ENCODE data around the gene TSEN2.

DNA sequence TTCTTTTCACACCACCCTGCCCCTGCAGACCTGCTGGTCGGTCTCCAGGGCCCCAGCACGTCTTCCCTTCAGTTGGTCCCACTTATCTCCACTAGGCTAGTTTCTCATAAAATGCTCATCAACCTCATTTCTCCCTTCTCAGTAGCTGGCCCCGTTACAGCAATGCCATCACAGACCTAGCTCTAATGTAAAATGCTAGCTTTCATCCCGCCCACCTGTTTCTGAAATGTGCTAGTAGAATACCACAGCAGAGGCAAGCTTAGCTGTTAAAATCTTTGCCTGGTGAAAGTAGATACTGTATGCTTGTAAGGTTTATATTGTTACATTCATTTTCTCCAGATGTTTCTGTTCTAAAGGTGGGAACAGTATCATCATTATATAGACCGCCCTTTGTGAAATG is 47.9 kb downstream of the TSEN2 start:
- TF ChIP-seq, protein P1, sequence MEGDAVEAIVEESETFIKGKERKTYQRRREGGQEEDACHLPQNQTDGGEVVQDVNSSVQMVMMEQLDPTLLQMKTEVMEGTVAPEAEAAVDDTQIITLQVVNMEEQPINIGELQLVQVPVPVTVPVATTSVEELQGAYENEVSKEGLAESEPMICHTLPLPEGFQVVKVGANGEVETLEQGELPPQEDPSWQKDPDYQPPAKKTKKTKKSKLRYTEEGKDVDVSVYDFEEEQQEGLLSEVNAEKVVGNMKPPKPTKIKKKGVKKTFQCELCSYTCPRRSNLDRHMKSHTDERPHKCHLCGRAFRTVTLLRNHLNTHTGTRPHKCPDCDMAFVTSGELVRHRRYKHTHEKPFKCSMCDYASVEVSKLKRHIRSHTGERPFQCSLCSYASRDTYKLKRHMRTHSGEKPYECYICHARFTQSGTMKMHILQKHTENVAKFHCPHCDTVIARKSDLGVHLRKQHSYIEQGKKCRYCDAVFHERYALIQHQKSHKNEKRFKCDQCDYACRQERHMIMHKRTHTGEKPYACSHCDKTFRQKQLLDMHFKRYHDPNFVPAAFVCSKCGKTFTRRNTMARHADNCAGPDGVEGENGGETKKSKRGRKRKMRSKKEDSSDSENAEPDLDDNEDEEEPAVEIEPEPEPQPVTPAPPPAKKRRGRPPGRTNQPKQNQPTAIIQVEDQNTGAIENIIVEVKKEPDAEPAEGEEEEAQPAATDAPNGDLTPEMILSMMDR (IDR thresholded peaks at IDR 0.05): no peak
- TF ChIP-seq POLR2A (IDR thresholded peaks at IDR 0.05): no peak
